ENCODE measurements around the gene PARP9. TPM values are rescaled to one million over a fixed set of nuclear protein-coding genes. Genes with fewer than 3 reads are reported as not detected.

PARP9 gene
- total and polyA plus RNA-seq, 2 of the 4 experiments (the other 2 are of a cell fraction): 6.7 to 7.7 TPM

GRCh38 chr3:122548619-122549018 lies 15.5 kb downstream of the PARP9 start:
- Histone ChIP-seq H2AK9ac (replicated peaks; ENCODE audit: low read depth, low read length, poor library complexity) (no peak overlapping the region), H2BK20ac (ENCODE audit: low read depth, low read length) (no peak overlapping the region), H3K27ac (ENCODE audit: insufficient read depth, low read length) (no peak overlapping the region), H3K14ac (replicated peaks; ENCODE audit: low read depth, low read length) (no peak overlapping the region), H3K9ac (ENCODE audit: low read depth, low read length) (no peak overlapping the region), H2BK5ac (ENCODE audit: low read depth, low read length, poor library complexity, severe bottlenecking) (no peak overlapping the region), H2BK120ac (ENCODE audit: low read depth, low read length) (no peak overlapping the region), H3K23ac (ENCODE audit: low read depth, low read length) (no peak overlapping the region), H4K8ac (ENCODE audit: low read depth in 2 of 2, low read length in 2 of 2) (no peak overlapping the region), H3K9me3 (ENCODE audit: control insufficient read depth, insufficient read depth, low read length) (no peaks in the 10 kb centered on the region), H3K36me3 (ENCODE audit: control insufficient read depth, insufficient read depth, low read length) (peaks cover 17% of the 10 kb centered on the region; the same call in 1 of the 2 replicates), H3K4me2 (ENCODE audit: low read depth, low read length) (no peak overlapping the region), H3K4ac (ENCODE audit: low read depth, low read length) (no peak overlapping the region), H4K5ac (ENCODE audit: low read depth, low read length) (no peak overlapping the region), H3K18ac (ENCODE audit: low read depth, low read length) (no peak overlapping the region), H4K91ac (ENCODE audit: insufficient read depth, low read depth, low read length) (no peak overlapping the region), H2BK15ac (ENCODE audit: low read depth, low read length) (no peak overlapping the region), H3K27me3 (ENCODE audit: control insufficient read depth, insufficient read depth, low read length) (no peaks in the 10 kb centered on the region), H3K79me1 (ENCODE audit: low read depth in 1 of 2, low read length in 2 of 2) (no peaks in the 10 kb centered on the region), H3K9me1 (ENCODE audit: insufficient read depth, low read length) (0 out of 2 replicates have a peak, but pooled peaks cover 3% of the 10 kb centered on the region), H4K20me1 (ENCODE audit: insufficient read depth, low read length) (no peaks in the 10 kb centered on the region), H3K4me1 (ENCODE audit: control insufficient read depth, insufficient read depth, low read length) (peaks cover 2% of the 10 kb centered on the region; the same call in 1 of the 2 replicates), H2AK5ac (ENCODE audit: low read depth, low read length) (no peak overlapping the region), H3K56ac (ENCODE audit: extremely low read depth, insufficient read depth, low read length) (no peak overlapping the region), H3K4me3 (ENCODE audit: insufficient read depth, low read depth, low read length) (no peak overlapping the region), H2AFZ (replicated peaks; ENCODE audit: low read length, poor library complexity) (no peak overlapping the region)
- no CpG with 5 or more reads among the region's 1 CpG for WGBS, 2 experiments (ENCODE audit: extremely low coverage in 2 of 2, insufficient read length in 1 of 2)
- DNase-seq: no peak
- intact Hi-C loops (cut with micrococcal nuclease): no loop called here
- in situ Hi-C loops (cut with MboI; ENCODE audit: low sequenced_read_pairs): no loop called here
- ATAC-seq (ENCODE audit: low read depth): peak; percentile 60
- POLR2A ChIA-PET (ENCODE audit: unreplicated experiment): no interaction called here
- dilution Hi-C loops (cut with HindIII; ENCODE audit: low sequenced_read_pairs, unreplicated experiment): no loop called here
- no TSS peak for BruUV-seq (replicated peaks)
- no peak for TF ChIP-seq NFE2L2 (IDR thresholded peaks at IDR 0.05; ENCODE audit: low read depth, low read length)
- no peak for TF ChIP-seq USF2 (IDR thresholded peaks at IDR 0.05; ENCODE audit: low read depth, low read length)
- no peak for TF ChIP-seq CEBPB (IDR thresholded peaks at IDR 0.05; ENCODE audit: low read depth, low read length)
- no peak for TF ChIP-seq BHLHE40 (IDR thresholded peaks at IDR 0.05; ENCODE audit: low read depth, low read length)
- no peak for TF ChIP-seq SMC3 (IDR thresholded peaks at IDR 0.05; ENCODE audit: low read depth, low read length)
- no peak for TF ChIP-seq MXI1 (IDR thresholded peaks at IDR 0.05; ENCODE audit: borderline replicate concordance, low read depth, low read length)
- TF ChIP-seq CTCF (conservative IDR thresholded peaks at IDR 0.05; ENCODE audit: low read depth, low read length): no peak
- TF ChIP-seq CHD1 (IDR thresholded peaks at IDR 0.05; ENCODE audit: low read depth, low read length): no peak
- CTCF ChIA-PET: interaction anchor here (1.5 kb wide), 1 partner anchor 131 kb away, joined by 4 read pairs; no protein-coding TSS in a partner anchor

Data from IMR-90 (cell line).